ENCODE data around the gene XIRP1.

XIRP1 gene

DNA sequence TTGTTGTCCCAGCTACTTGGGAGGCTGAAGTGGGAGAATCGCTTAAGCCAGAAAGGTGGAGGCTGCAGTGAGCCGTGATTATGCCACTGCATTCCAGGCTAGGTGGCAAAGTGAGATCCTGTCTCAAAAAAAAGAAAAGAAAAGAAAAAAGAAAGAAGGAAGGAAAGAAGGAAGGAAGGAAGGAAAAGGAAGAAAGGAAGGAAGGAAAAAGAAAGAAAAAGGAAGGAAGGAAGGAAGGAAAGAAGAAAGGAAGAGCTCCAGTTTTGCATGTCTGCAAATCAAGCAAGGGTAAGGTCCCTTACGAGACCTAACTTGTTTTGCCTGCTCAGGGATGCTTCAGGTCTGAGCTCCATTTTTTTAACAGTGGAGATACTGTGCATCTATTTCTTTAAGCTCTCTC, 3.6 kb upstream of the XIRP1 start:
- DNase-seq (ENCODE audit: low spot score in 2 of 2) (no peak), ATAC-seq (no peak)
- Mint-ChIP-seq H3K4me3 (no peak overlapping the region), H3K4me1 (peaks cover 31% of the 10 kb centered on the region), H3K9me3 (no peaks in the 10 kb centered on the region), H3K36me3 (peaks cover 5% of the 10 kb centered on the region), H3K27ac (no peak overlapping the region)

DNA sequence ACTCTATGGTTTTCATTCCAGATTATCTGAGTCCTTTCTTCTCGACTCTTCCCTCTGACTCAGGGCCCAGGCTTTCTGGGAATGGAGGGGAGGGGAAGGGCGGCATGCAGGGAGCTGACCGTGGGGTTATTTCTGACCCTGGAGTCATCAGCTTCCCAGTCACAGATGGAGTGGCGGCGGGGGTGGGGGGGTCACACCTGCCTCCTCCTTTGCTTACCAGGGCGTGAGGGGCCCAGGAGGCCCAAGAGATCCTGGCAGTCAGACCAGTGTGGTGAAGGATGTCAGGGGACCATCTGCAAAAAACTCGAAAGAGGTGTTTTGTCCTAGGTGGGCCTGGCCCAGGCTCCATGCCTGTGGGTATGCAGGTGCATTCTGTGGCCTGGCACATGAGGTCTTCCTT, 996 bp upstream of the XIRP1 start:
- peak overlapping the region; percentile 89 for H3K27ac Mint-ChIP-seq
- ATAC-seq: no peak
- no peak for DNase-seq (ENCODE audit: low spot score in 2 of 2)
- H3K36me3 Mint-ChIP-seq: peaks cover 5% of the 10 kb centered on the region
- no peaks in the 10 kb centered on the region for H3K9me3 Mint-ChIP-seq
- H3K4me1 Mint-ChIP-seq: peaks cover 38% of the 10 kb centered on the region
- H3K4me3 Mint-ChIP-seq: peak overlapping the region; percentile 7

DNA sequence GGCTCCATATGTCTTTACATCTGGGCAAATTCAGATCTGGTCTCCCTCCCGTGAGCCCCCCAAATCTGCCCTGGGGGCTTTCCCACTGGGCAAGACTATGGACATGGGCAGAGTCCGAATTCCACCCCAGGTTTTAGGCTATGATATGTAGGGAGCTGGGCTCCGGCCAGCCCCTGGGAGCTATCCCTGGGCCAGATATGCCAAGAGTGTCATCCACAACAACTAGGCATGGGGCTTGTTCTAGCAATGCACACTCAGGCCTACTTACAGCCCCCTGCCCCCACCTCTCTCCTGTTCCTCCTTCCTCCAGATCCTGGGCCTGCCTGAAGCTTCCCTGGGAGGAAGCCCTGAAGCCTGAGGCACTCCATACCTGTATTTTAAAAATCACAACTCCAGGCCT, 622 bp downstream of the XIRP1 start:
- Mint-ChIP-seq H3K27ac (peak overlapping the region; percentile 67), H3K9me3 (no peaks in the 10 kb centered on the region)

DNA sequence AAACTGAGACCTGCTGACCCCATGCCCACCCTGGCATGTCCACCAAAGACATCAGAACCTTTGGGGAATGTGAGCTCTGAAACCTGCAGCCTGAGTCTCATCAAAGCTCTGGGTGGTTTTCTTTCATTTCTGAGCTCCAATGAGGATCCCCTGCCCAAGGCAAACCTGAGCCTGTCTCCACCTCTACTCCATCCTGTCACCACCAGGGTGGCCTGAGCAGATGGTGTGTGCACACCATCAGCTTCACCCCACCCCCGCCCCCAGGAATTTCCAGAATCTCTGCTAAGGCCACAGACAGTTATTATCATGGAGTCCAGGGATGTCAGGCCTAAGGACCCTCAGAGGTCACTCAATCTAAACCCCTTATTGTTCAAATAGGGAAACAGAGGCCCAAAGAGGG, 1.3 kb downstream of the XIRP1 start:
- no peak for DNase-seq (ENCODE audit: low spot score in 2 of 2)
- Mint-ChIP-seq H3K27ac (no peak overlapping the region), H3K4me3 (no peak overlapping the region), H3K9me3 (no peaks in the 10 kb centered on the region), H3K4me1 (peaks cover 38% of the 10 kb centered on the region), H3K36me3 (peaks cover 5% of the 10 kb centered on the region)
- no peak for ATAC-seq

More for the DNA sequence above, 622 bp downstream of the XIRP1 start:
- Mint-ChIP-seq H3K4me1 (peaks cover 38% of the 10 kb centered on the region), H3K4me3 (no peak overlapping the region), H3K36me3 (peaks cover 5% of the 10 kb centered on the region)
- ATAC-seq (no peak), DNase-seq (ENCODE audit: low spot score in 2 of 2) (no peak)

DNA sequence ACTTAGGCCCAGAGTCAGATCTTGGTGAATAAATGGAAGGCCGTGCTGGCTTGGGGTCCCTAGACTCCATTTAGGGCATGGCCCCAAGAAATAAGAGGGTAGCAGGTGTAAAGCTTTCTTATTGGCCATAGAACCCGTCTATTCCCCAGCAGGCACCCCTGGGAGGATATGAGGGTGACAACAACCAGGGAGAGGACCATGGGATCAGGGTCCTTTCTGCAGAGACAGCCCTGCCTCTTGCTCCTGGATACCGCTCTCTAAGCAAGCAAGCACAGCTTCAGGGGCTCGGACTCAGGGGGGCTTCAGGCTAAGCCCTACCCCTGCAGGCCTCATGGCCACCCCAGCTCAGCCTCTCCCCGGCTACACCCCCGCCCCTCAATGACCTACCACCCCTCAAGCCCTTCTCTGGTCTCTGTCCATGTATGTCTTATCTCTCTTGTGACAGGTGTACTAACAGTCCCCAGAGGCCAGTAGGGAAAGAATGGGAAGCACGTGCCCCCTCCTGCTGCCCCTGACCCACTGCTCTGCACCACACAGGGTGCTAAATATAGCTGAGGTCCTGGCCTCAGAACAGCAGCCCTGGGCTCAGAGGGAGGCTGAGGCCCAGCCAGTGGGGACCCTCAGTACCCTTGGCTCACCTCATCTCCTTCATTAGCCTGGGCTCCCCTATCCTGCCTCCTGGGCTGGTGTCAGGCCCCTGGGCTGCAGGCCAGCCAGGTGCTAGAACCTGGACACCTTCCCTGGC, 1.9 kb downstream of the XIRP1 start:
- DNase-seq (ENCODE audit: low spot score in 2 of 2) (no peak), ATAC-seq (no peak)
- Mint-ChIP-seq H3K36me3 (peaks cover 5% of the 10 kb centered on the region), H3K9me3 (no peaks in the 10 kb centered on the region), H3K27ac (peak overlapping the region; percentile 62), H3K4me3 (no peak overlapping the region), H3K4me1 (peaks cover 32% of the 10 kb centered on the region)

DNA sequence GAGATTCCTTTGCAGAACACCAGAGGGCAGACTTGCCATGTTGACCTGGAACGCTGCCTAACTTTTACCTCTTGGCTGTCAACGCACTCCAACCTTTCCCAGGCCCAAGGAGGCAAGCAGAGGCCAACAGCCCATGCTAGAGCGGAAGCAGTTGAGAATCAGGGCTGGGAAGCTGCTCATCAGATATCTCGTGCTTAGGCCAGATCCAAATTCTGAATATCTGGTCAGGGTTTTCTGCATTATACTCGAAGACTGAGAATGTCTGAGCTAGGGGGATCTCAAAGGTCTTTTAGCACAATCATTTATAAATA, 2.5 kb downstream of the XIRP1 start:
- Mint-ChIP-seq H3K36me3 (peaks cover 5% of the 10 kb centered on the region), H3K9me3 (no peaks in the 10 kb centered on the region)
- ATAC-seq: peak; percentile 48

DNA sequence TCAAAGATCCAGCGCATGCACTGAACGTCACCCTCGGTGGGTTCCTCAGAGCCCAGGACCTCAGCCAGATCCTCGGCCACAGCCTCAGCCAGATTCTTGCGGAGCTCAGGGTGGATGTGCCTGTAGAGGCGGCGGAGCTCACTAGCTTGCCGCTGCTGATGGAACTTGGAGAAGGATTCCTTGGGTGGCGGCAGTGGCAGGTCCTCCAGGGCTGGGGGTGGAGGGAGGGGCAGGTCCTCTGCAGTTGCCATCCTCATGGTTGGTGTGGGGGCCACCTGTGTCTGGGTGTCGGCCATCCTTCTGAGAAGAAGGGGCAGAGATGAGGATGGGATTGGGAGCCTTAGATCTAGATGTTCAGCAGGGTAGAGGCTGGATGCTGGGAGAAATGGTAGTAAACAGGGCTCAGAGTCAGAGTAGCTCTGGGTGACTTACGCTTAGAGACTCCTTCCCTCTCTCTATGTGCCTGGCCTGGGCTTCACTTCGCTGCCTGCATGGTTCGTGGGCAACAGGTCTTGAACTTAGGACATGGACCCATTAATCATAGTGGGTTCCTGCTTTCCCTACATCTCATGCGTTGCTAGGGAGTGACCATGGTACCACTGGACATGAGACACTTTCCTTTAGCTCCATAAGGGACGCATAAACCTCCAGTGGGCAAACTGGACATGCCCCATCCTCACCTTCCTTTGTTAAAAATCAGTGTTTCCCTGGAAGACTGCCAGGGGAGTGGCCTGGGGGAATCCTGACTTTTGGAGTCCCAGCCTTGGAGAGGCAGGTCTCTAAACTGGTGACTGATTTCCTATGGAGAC, 3.0 kb downstream of the XIRP1 start:
- Mint-ChIP-seq H3K4me1 (peaks cover 29% of the 10 kb centered on the region), H3K4me3 (no peak overlapping the region), H3K9me3 (no peaks in the 10 kb centered on the region), H3K27ac (peak overlapping the region; percentile 62), H3K36me3 (peaks cover 5% of the 10 kb centered on the region)
- no peak for DNase-seq (ENCODE audit: low spot score in 2 of 2)
- no peak for ATAC-seq

More for the DNA sequence above, 2.5 kb downstream of the XIRP1 start:
- Mint-ChIP-seq H3K4me1 (peaks cover 29% of the 10 kb centered on the region), H3K4me3 (no peak overlapping the region), H3K27ac (peak overlapping the region; percentile 62)
- DNase-seq (ENCODE audit: low spot score in 2 of 2): peak; percentile 38 to 71

DNA sequence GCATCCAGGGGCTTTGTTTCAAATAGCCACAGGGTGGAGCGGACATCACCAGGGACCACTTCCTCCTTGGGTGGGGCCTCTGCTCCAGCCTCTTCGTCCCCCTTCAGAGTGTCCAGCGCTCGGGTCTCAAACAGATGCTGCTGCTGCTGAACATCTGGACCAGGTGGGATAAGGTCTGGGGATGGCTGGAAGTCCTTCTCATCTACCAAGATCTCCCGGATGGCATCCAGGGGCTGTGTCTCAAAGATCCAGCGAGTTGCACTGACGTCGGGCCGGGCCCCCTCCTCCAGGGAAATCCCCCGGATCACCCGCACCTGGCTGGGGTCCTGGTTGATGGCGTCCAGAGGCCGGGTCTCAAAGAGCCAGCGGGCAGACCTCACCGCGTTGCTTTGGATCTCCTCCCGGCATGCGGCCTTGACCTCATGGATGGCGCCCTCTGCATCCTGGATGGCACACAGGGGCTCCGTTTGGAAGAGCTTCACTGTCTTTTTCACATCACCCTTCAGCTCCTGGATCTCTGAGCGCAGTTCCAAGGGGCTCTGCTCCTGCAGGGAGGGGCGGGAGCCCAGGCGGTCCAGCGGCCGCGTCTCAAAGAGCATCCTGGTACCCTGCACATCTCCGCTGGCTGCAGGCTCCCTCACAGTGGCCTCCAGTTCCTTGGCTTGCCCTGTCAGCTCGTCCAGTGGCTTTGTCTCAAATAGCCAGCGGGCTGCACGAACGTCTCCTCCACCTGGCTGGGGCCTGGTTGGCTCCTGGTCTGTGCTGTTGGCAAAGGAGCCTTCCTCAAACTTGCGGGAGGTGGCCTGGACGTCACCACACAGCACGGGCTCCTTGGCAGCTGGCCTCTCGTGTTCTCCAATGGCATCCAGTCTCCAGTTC, 3.9 kb downstream of the XIRP1 start:
- Mint-ChIP-seq H3K27ac (peak overlapping the region; percentile 62), H3K36me3 (peaks cover under 1% of the 10 kb centered on the region), H3K4me1 (peaks cover 24% of the 10 kb centered on the region), H3K4me3 (no peak overlapping the region), H3K9me3 (no peaks in the 10 kb centered on the region)
- no peak for ATAC-seq
- DNase-seq (ENCODE audit: low spot score in 2 of 2): no peak

DNA sequence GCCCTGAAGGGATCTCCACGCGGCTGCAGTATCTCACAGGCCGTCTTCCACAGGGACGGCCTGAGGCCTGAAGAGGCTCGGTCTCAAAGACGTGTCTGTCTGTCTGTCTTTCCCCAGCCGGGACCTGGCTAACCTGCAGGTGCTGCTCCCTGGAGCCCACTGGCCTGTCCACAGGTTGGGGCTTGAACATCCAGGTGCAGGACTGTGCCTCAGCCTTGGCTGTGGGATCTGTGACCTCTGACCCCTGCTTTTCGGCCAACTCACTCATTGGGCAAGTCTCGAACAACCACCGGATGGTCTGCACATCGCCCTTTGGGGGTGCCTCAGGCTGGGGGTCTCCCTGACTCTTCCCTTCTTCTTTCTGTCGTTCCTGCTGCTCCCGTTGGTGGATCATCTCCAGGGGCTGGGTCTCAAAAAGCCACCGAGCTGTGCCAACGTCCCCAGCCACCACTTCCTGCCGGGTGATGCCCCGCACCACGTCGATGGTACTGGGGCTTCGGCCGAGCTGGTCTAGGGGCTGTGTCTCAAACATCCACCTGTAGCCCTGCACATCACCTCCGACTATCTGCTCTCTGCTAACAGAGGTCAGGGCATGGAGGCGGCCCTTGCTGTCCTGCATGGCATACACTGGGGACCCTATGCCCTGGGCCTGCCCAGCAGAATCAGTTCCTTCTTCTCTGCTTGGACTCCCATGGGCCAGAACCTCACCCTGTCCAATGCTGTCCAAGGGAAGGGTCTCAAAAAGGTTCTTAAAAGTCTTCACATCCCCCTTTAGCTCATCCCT, 4.8 kb downstream of the XIRP1 start:
- Mint-ChIP-seq H3K27ac (peak overlapping the region; percentile 45), H3K9me3 (no peaks in the 10 kb centered on the region), H3K4me1 (peaks cover 17% of the 10 kb centered on the region), H3K36me3 (no peaks in the 10 kb centered on the region), H3K4me3 (no peak overlapping the region)
- no peak for DNase-seq (ENCODE audit: low spot score in 2 of 2)
- no peak for ATAC-seq

DNA sequence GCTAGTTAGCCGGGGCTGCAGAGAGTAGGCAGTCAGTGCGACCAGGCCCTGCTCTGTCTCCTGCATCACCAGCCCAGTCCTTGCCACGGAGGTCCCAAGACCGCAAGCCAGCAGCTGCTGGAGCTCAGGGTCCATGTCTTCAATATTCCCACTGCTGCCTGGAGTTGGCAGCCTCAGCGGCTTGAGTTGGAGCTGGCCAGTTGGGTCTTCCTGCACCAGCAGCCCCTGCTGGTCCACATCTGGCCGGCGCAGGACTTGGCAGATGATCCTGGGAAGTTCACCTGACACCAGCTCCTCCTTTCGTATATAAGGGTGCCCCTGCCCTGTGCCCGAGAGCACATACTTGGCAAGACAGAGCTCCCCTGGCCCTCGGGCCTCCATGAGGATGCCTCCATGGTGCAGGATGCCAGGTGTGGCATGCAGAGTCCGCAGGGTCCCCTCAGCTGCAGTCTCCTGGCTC, 5.7 kb downstream of the XIRP1 start:
- ATAC-seq (no peak), DNase-seq (ENCODE audit: low spot score in 2 of 2) (no peak)
- peaks cover 8% of the 10 kb centered on the region for H3K4me1 Mint-ChIP-seq
- H3K36me3 Mint-ChIP-seq: no peaks in the 10 kb centered on the region
- no peak overlapping the region for H3K4me3 Mint-ChIP-seq
- peak overlapping the region; percentile 45 for H3K27ac Mint-ChIP-seq
- no peaks in the 10 kb centered on the region for H3K9me3 Mint-ChIP-seq

DNA sequence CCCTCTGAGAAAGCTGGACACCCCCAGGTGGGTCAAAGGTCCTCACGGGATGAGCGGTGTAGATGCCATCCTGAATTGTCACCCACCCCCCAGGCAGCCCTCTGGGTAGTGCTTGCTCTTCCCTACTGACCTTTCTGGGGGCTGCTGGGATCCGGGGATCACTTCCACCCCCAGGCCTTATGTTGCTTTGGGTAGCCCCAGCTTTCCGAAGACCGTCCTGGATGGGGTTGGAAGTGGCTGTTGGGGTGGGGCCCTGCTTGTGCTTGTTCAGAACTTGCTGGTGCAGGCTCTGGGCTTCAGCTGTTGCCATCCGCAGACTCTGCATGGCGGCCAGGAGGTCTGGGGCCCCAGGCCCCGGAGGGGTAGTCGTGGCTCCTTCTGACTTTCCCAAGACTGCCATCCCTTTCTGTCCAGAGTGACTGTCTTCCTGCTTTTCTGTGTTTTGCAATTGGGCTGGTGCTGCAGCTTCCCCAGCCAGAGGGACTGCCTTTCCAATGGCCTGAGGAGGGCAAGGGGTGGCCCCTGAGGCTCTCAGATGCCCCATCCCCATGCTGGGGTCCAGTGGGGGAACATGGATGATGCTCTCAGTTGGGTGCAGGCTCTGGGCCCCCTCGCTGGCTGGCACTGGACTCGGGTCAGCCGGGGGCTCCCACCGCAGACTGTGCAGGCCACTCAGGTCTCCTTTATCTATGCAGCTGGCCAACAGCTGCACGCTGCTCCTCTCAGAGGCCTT, 6.3 kb downstream of the XIRP1 start:
- H3K27ac Mint-ChIP-seq: peak overlapping the region; percentile 43
- H3K4me3 Mint-ChIP-seq: no peak overlapping the region
- no peak for DNase-seq (ENCODE audit: low spot score in 2 of 2)
- no peaks in the 10 kb centered on the region for H3K36me3 Mint-ChIP-seq
- ATAC-seq: no peak
- H3K4me1 Mint-ChIP-seq: peaks cover 12% of the 10 kb centered on the region
- no peaks in the 10 kb centered on the region for H3K9me3 Mint-ChIP-seq

DNA sequence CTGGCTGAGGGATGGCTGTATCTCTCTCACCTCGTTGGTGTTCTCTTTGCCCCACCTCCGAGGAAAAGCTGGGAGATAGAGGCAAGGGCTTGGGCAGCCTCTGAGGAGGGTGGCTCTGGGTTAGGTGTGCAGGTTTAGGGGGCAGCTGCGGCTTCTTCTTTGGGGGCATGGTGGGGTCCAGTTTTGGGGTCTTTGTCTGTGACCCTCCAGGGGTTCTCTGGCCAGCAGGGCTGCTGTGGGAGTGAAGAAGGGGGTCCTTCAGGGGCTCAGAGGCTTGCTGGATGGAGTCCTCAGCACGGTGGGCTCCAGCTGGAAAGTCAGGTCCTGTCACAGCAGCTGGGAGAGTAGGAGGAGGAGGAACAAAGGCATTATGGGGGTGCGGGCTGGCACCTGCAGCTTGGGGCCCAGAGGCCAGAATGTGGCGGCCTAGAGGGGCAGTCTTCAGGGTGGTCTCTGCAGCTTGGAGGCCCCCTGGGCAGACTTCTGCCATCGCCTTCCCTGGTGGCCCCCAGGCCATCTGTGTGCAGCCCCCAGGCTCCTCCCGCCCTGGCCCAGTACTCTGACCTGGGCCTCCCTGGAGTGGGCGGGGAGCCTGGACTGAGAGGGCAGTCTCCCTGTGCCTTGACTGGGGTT, 7.0 kb downstream of the XIRP1 start:
- H3K4me1 Mint-ChIP-seq: peaks cover 17% of the 10 kb centered on the region
- no peak for ATAC-seq
- peak overlapping the region; percentile 52 for H3K27ac Mint-ChIP-seq

DNA sequence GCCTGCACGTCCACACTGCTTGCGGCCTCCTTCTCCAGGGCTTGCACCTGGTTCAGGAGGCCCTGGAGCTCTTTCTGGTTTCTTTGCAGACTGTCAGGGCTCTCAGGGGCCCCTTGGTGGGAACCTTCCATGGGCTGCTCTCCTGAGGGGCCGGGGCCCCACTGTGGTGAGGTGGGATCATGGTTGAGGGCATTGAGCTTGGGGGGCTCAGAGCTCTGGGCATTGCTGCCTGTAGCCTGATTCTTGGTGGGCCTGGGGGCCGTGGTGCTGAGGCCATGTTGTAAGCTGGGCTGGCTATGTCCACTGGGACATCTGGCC, 7.5 kb downstream of the XIRP1 start:
- no peaks in the 10 kb centered on the region for H3K9me3 Mint-ChIP-seq

More for the DNA sequence above, 7.0 kb downstream of the XIRP1 start:
- no peak for DNase-seq (ENCODE audit: low spot score in 2 of 2)
- Mint-ChIP-seq H3K9me3 (no peaks in the 10 kb centered on the region), H3K4me3 (no peak overlapping the region), H3K36me3 (no peaks in the 10 kb centered on the region)

More for the DNA sequence above, 7.5 kb downstream of the XIRP1 start:
- Mint-ChIP-seq H3K36me3 (peaks cover 4% of the 10 kb centered on the region), H3K27ac (peak overlapping the region; percentile 52), H3K4me3 (no peak overlapping the region), H3K4me1 (peaks cover 20% of the 10 kb centered on the region)
- ATAC-seq (no peak), DNase-seq (ENCODE audit: low spot score in 2 of 2) (no peak)

Measured in stimulated activated effector memory CD8-positive, alpha-beta T cell treated with anti-CD3 and anti-CD28 coated beads, Interleukin-12 subunit alpha, Interleukin-12 subunit beta, amount 100 ng/mL, for 72 hours (primary cell).